Lower leg skin (tissue), 4 donors: ENCODE results near the gene F2RL3. TPM values are rescaled to one million over a fixed set of nuclear protein-coding genes. Genes with fewer than 3 reads are reported as not detected.

Experiments used
- DNase-seq, 2 donors: peaks; one replicate each; pipeline ENCODE4 v3.0.0-alpha.2; 2019; ENCODE audit warnings: low spot score in 2 of 2
- H3K4me3 ChIP-seq: fragments of 200-600 bp; sonication (generic); 2 replicates; pipeline ENCODE4 v1.5.1; 2017; ENCODE audit warnings: mild to moderate bottlenecking, low read depth; ENCODE audit not compliant: poor library complexity, severe bottlenecking
- CTCF ChIP-seq, 3 donors: fragments of 450-650 bp; IDR thresholded peaks; one replicate each; pipeline ENCODE4 v1.5.1; 2016; ENCODE audit warnings: antibody characterized with exemption in 3 of 3, mild to moderate bottlenecking in 3 of 3, moderate library complexity in 2 of 3
- POLR2A ChIP-seq, 2 donors: fragments of 450-650 bp; IDR thresholded peaks; one replicate each; pipeline ENCODE4 v1.6.1; 2016 to 2017; ENCODE audit warnings: antibody characterized with exemption in 2 of 2, mild to moderate bottlenecking in 1 of 2, moderate library complexity in 1 of 2
- WGBS, 2 donors: methylation state at CpG; one replicate each; pipeline ENCODE4 v1.1.5; 2018; 5-methylcytosine and 5-hydroxymethylcytosine counted together
- intact Hi-C: fragments of 100-400 bp; cut with DNase I; formaldehyde crosslinking; loops from one replicate; pipeline ENCODE4 v1.15.0; 2023; ENCODE audit warnings: low total_unique reads
- total RNA-seq, 4 donors: library from RNA; depleted of rRNA; stranded (reverse); fragments of >200 nt; gene quantifications; one replicate each; pipeline ENCODE4 v1.1.0, GENCODE V29; 2016

The F2RL3 gene
- total RNA-seq = 10 to 100 TPM in 1 of 4 donors, 1 to 10 TPM in 3; 3.7 to 11.0 (median 5.6) TPM

- H3K4me3 ChIP-seq = no peak within 1 kb of the TSS
- peak; percentile 38 to 91 for DNase-seq
- TF ChIP-seq POLR2A (IDR thresholded peaks at IDR 0.05) (no peak), CTCF (IDR thresholded peaks at IDR 0.05) (no peak)
- intact Hi-C loops = no loop called here
- 29 to 52% methylated on average over 26 to 30 of the region's 31 CpGs for WGBS, 2 donors
These were observed at the start of gene F2RL3 for GRCh38 chr19:16888629-16889365. Gene F2RL3, plus strand, starts transcription at chr19:16888999. Its CDS starts 191 bp downstream, at chr19:16889190.

- TF ChIP-seq POLR2A (IDR thresholded peaks at IDR 0.05) (no peak), CTCF (IDR thresholded peaks at IDR 0.05) (no peak)
- H3K4me3 ChIP-seq = no peak overlapping the region
- 70 to 75% methylated on average over 15 of the region's 15 CpGs for WGBS, 2 donors
- DNase-seq = no peak
- intact Hi-C loops = no loop called here
These were observed 47.3 kb upstream of the F2RL3 start for GRCh38 chr19:16841391-16841926.

GRCh38 chr19:16846901-16847300 lies 41.9 kb upstream of the F2RL3 start:
- WGBS, 2 donors = 96 to 97% methylated on average over 15 to 16 of the region's 16 CpGs
- no peak for DNase-seq
- H3K4me3 ChIP-seq = no peak overlapping the region
- intact Hi-C loops = no loop called here
- no peak for TF ChIP-seq POLR2A (IDR thresholded peaks at IDR 0.05)
- TF ChIP-seq CTCF (IDR thresholded peaks at IDR 0.05) = no peak

- H3K4me3 ChIP-seq = no peak overlapping the region
- intact Hi-C loops = no loop called here
- 81 to 91% methylated on average over 6 of the region's 6 CpGs for WGBS, 2 donors
- DNase-seq = no peak
- TF ChIP-seq CTCF (IDR thresholded peaks at IDR 0.05) = no peak
- TF ChIP-seq POLR2A (IDR thresholded peaks at IDR 0.05) = no peak
These were observed 41.4 kb upstream of the F2RL3 start for GRCh38 chr19:16847430-16847829.

GRCh38 chr19:16849168-16849567 lies 39.6 kb upstream of the F2RL3 start:
- TF ChIP-seq POLR2A (IDR thresholded peaks at IDR 0.05) = no peak
- no peak for TF ChIP-seq CTCF (IDR thresholded peaks at IDR 0.05)
- 83 to 95% methylated on average over 1 of the region's 1 CpG for WGBS, 2 donors
- H3K4me3 ChIP-seq = no peak overlapping the region
- DNase-seq = no peak
- intact Hi-C loops = no loop called here
